DMS153 (cell line): ENCODE measurements around the gene ITPR1.
"Not testable (repeated sequence)": the region's sequence is repeated elsewhere in the genome, so short reads cannot be mapped to it uniquely, and the experiment has no call there.

Experiments
- DNase-seq: peaks from one replicate; lab custom pipeline; 2025; lab: John Stamatoyannopoulos, UW

ITPR1 gene

GRCh38 chr3:4493014-4493940, at the start of gene ITPR1:
Gene ITPR1 (plus strand): TSS chr3:4493348. CDS start chr3:4516492, 23,144 bp downstream.
- DNase-seq: peak; percentile 83

GRCh38 chr3:4447295-4447999, 45.7 kb upstream of the ITPR1 start:
- DNase-seq: no peak

GRCh38 chr3:4448187-4448586, 45.0 kb upstream of the ITPR1 start:
- no peak for DNase-seq

GRCh38 chr3:4449043-4449805, 43.9 kb upstream of the ITPR1 start:
- no peak for DNase-seq

- DNase-seq: no peak
Measured at GRCh38 chr3:4454142-4454541, 39.0 kb upstream of the ITPR1 start.

GRCh38 chr3:4456780-4457179, 36.4 kb upstream of the ITPR1 start:
- not testable (repeated sequence) for DNase-seq

- DNase-seq: no peak
Measured at GRCh38 chr3:4458961-4459360, 34.2 kb upstream of the ITPR1 start.

- DNase-seq: no peak
Measured at GRCh38 chr3:4460334-4460733, 32.8 kb upstream of the ITPR1 start.

GRCh38 chr3:4461468-4462090, 31.6 kb upstream of the ITPR1 start:
- DNase-seq: no peak

GRCh38 chr3:4462369-4463040, 30.6 kb upstream of the ITPR1 start:
- DNase-seq: no peak

GRCh38 chr3:4464576-4464975, 28.6 kb upstream of the ITPR1 start:
- no peak for DNase-seq

- peak; percentile 5 for DNase-seq
Measured at GRCh38 chr3:4466741-4467521, 26.2 kb upstream of the ITPR1 start, which contains the start of gene SUMF1. Gene SUMF1 (minus strand): TSS chr3:4467269. CDS start chr3:4467245, 24 bp downstream.

- no peak for DNase-seq
Measured at GRCh38 chr3:4467522-4467867, 25.7 kb upstream of the ITPR1 start.

- no peak for DNase-seq
Measured at GRCh38 chr3:4471907-4472306, 21.2 kb upstream of the ITPR1 start.

- DNase-seq: no peak
Measured at GRCh38 chr3:4472312-4472711, 20.8 kb upstream of the ITPR1 start.

- no peak for DNase-seq
Measured at GRCh38 chr3:4472766-4473165, 20.4 kb upstream of the ITPR1 start.

- no peak for DNase-seq
Measured at GRCh38 chr3:4474683-4475490, 18.3 kb upstream of the ITPR1 start.

- DNase-seq: no peak
Measured at GRCh38 chr3:4475804-4476203, 17.3 kb upstream of the ITPR1 start.

- DNase-seq: no peak
Measured at GRCh38 chr3:4476496-4476895, 16.7 kb upstream of the ITPR1 start.

- DNase-seq: no peak
Measured at GRCh38 chr3:4478261-4478660, 14.9 kb upstream of the ITPR1 start.
